ENCODE measurements around the gene PER2. TPM values are rescaled to one million over a fixed set of nuclear protein-coding genes. Genes with fewer than 3 reads are reported as not detected.
A peak's percentile ranks its signal among the peaks of the same experiment; 100 is the strongest.

PER2 gene
- total and polyA plus RNA-seq, 10 donors: 2.0 to 16.2 (median 12.0) TPM

GRCh38 chr2:238247841-238248453, 40.5 kb downstream of the PER2 start:
- WGBS, 5 donors: 72 to 80% (median 77%) methylated on average over 10 of the region's 10 CpGs
- Histone ChIP-seq H3K9me3 (no peaks in the 10 kb centered on the region), H3K36me3 (peaks cover 0 to 87% (median 40%) of the 10 kb centered on the region in 6 donors), H3K4me3 (no peak overlapping the region), H3K27ac (peak overlapping the region in 1 of 8 donors; percentile 18), H3K27me3 (replicated peaks in 1 of 7) (no peaks in the 10 kb centered on the region), H3K4me1 (peaks cover 0 to 8% (median 4%) of the 10 kb centered on the region in 6 donors)
- peak; percentile 51 for DNase-seq
- TF ChIP-seq POLR2AphosphoS5 (IDR thresholded peaks at IDR 0.05): peak in 1 of 3 donors; percentile 37
- no peak for TF ChIP-seq POLR2A (IDR thresholded peaks at IDR 0.05)
- intact Hi-C loops (cut with DNase I; ENCODE audit: low total_unique reads): no loop called here

DNA sequence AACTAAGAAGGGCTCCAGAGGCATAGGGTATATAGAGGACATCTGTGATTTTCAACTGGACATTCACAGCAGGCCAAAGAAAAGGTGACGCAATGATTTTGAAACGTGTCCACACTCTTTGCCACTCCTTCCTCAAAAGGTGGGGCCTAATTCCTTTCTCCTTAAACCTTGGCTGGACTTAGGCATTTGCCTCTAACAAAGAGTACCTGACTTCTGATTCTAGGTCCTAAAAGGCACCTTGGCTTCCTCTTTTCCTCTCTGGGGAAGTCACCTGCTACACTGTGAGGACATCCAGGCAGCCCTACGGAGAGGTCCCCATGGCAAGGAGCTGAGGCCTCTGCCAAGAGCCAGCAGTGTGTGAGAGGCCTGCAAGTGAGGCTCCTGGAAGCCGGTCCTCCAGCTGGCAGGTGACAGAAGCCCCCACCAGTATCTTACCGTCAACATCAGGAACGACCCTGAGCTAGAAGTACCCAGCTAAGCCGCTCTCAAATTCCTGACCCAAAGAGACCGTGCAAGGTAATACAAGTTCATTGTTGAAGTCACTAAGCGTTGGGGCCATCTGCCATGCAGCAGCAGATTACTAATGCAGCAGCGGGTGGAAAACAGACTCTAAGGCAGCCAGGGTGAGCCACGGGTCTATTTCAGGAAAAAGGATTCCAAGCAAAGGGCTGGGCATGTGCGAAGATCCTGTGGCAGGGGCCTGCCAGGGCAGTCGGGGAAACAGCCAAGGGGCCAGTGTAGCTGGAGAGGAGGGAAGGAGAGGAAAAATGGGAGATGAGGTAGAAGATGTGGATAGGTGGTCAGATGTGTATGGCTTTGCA, 41.2 kb downstream of the PER2 start:
- Histone ChIP-seq H3K27ac (no peak overlapping the region), H3K36me3 (peaks cover 0 to 80% (median 32%) of the 10 kb centered on the region in 6 donors), H3K9me3 (no peaks in the 10 kb centered on the region), H3K27me3 (replicated peaks in 1 of 7) (no peaks in the 10 kb centered on the region), H3K4me1 (peaks cover 0 to 14% (median 9%) of the 10 kb centered on the region in 6 donors), H3K4me3 (no peak overlapping the region)
- peak; percentile 64 for DNase-seq
- intact Hi-C loops (cut with DNase I; ENCODE audit: low total_unique reads): no loop called here
- 88 to 93% (median 91%) methylated on average over 12 to 13 of the region's 13 CpGs for WGBS, 5 donors
- TF ChIP-seq, protein P1, sequence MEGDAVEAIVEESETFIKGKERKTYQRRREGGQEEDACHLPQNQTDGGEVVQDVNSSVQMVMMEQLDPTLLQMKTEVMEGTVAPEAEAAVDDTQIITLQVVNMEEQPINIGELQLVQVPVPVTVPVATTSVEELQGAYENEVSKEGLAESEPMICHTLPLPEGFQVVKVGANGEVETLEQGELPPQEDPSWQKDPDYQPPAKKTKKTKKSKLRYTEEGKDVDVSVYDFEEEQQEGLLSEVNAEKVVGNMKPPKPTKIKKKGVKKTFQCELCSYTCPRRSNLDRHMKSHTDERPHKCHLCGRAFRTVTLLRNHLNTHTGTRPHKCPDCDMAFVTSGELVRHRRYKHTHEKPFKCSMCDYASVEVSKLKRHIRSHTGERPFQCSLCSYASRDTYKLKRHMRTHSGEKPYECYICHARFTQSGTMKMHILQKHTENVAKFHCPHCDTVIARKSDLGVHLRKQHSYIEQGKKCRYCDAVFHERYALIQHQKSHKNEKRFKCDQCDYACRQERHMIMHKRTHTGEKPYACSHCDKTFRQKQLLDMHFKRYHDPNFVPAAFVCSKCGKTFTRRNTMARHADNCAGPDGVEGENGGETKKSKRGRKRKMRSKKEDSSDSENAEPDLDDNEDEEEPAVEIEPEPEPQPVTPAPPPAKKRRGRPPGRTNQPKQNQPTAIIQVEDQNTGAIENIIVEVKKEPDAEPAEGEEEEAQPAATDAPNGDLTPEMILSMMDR (IDR thresholded peaks at IDR 0.05 in 8 of 11, conservative IDR thresholded peaks at IDR 0.05 in 3 of 11): no peak
- TF ChIP-seq POLR2A (IDR thresholded peaks at IDR 0.05): no peak
- no peak for TF ChIP-seq POLR2AphosphoS5 (IDR thresholded peaks at IDR 0.05)

- TF ChIP-seq POLR2A (IDR thresholded peaks at IDR 0.05) (no peak), POLR2AphosphoS5 (IDR thresholded peaks at IDR 0.05) (no peak)
- TF ChIP-seq, protein P1 (IDR thresholded peaks at IDR 0.05 in 8 of 11, conservative IDR thresholded peaks at IDR 0.05 in 3 of 11): no peak
- Histone ChIP-seq H3K27ac (no peak overlapping the region), H3K27me3 (replicated peaks in 1 of 7) (peaks cover 0 to 27% (median 5%) of the 10 kb centered on the region in 7 donors), H3K4me3 (no peak overlapping the region), H3K36me3 (peaks cover 0 to 49% (median 16%) of the 10 kb centered on the region in 6 donors), H3K9me3 (no peaks in the 10 kb centered on the region), H3K4me1 (peaks cover 8 to 38% (median 28%) of the 10 kb centered on the region in 6 donors)
- no peak for DNase-seq
- 85 to 94% (median 90%) methylated on average over 5 of the region's 5 CpGs for WGBS, 5 donors
- intact Hi-C loops (cut with DNase I; ENCODE audit: low total_unique reads): no loop called here
Measured at GRCh38 chr2:238244151-238244550, 44.3 kb downstream of the PER2 start.

DNA sequence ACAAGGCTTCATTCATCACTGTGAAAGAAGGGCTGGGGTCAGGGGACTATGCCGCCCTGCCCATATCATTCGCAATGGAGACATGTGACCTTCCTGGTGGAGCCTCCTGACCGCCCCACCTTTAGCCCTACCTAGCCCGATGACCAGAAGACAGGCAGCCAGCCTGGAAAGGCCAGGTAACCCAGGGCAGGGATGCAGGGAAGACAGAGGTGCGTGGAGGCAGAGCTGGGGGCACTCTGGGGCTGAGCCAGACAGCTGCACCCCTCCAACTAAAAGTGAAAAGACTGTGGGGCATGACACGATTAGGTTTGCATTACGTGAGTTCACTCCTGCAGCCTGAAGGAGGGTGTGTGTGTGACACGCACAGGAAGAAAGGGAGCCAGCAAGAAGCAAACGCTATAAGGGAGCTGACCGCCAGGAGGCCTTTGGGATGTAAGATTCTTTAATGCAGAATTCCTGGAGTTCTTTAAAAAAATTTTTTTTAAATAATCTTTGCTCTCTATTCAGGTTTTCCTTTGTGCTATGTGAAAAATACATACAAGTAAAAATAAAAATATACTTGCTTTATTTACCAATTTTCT, 44.8 kb downstream of the PER2 start:
- H3K4me1 ChIP-seq: peaks cover 11 to 44% (median 34%) of the 10 kb centered on the region in 6 donors
- TF ChIP-seq, protein P1 (IDR thresholded peaks at IDR 0.05 in 8 of 11, conservative IDR thresholded peaks at IDR 0.05 in 3 of 11): no peak
- TF ChIP-seq POLR2A (IDR thresholded peaks at IDR 0.05) (no peak), POLR2AphosphoS5 (IDR thresholded peaks at IDR 0.05) (no peak)
- H3K27ac ChIP-seq: peak overlapping the region in 5 of 8 donors; percentile 52 to 74 (median 61)
- H3K36me3 ChIP-seq: peaks cover 0 to 44% (median 15%) of the 10 kb centered on the region in 6 donors
- intact Hi-C loops (cut with DNase I; ENCODE audit: low total_unique reads): no loop called here
- peak; percentile 39 for DNase-seq
- no peak overlapping the region for H3K4me3 ChIP-seq
- 85 to 92% (median 90%) methylated on average over 9 to 10 of the region's 10 CpGs for WGBS, 5 donors
- peaks cover 0 to 32% (median 9%) of the 10 kb centered on the region in 7 donors for H3K27me3 ChIP-seq (replicated peaks in 1 of 7)
- H3K9me3 ChIP-seq: no peaks in the 10 kb centered on the region
